SH-SY5Y (cell line): ENCODE measurements around the gene MKRN2OS.

Experiments used
- GATA2 ChIP-seq: IDR thresholded peaks from 2 replicates; pipeline ENCODE4 v1.6.1; 2011; ENCODE audit warnings: mild to moderate bottlenecking, low read depth, low read length
- GATA3 ChIP-seq: IDR thresholded peaks from 2 replicates; pipeline ENCODE4 v1.6.1; 2011; ENCODE audit warnings: low read depth, mild to moderate bottlenecking, low read length, moderate library complexity

MKRN2OS gene

DNA sequence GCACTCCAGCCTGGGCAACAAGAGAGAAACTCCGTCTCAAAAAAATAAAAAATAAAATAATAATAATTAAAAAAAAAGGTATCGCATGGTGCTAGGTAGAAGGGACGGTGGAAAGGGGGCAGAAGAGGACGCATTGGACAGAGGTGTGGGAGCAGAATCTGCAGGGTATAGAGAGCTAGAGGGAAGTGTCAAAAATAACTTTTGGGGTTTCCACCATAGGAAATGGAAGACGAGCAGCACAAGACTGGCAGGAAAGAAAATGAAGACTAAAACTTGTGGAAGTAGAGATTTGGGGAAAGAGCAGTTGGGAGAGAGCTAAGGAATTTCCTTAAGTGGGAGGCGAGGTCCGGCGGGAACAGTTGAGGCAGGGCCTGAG is 11.0 kb upstream of the MKRN2OS start:
- TF ChIP-seq GATA2 (no peak), GATA3 (no peak)

DNA sequence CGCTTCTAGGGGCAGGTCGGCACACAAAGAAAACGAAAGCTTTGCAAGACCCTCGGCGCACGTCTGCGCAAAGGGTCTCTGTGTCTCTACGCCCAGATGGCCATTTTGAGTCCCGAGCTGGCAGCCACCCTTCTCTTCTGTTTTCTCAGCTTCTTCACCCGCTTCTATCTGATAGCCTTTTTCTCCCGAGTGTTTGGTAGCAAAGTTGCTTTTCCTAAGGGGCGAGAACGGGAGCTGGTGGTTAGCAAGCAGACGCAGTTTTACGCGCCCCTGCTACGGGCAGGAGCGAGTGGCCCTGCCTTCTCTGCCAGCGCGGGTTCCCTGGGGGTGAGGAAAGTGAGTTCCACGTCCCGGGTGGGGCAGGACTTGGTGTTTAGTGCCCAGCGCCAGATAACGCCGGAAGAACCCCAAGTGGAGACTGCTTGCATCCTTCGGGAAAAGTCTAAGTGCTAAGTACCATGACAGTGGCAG is 8.7 kb upstream of the MKRN2OS start:
- no peak for TF ChIP-seq GATA2
- TF ChIP-seq GATA3 = no peak

DNA sequence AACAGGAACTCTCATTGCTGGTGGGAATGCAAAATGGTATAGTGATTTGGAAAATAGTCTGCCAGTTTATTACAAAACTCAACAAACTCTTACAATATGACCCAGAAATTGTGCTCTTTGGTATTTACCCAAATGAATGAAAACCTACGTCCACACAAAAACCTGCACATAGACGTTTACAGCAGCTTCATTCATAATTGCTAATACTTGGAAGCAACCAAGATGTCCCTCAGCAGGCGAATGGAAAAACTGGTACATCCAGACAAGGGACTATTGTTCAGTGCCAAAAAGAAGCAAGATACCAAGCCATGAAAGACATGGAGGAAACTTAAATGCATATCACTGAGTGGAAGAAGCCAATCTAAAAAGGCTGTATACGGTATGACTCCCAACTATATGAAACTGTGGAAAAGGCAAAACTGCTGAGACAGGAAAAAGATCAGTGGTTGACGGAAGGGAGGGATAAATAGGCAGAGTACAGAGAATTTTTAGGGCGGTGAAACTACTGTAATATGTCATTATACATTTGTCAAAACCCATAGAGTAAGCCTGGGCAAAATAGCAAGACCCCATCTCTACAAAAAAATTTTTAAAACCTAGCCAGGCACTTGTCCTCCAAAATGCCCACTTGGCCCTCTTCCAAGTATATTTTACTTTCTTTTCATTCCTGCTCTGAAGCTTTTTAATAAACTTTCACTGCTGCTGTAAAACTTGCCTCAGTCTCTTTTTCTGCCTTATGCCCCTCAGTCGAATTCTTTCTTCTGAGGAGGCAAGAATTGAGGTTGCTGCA is 4.9 kb upstream of the MKRN2OS start:
- TF ChIP-seq GATA2 (no peak), GATA3 (no peak)

DNA sequence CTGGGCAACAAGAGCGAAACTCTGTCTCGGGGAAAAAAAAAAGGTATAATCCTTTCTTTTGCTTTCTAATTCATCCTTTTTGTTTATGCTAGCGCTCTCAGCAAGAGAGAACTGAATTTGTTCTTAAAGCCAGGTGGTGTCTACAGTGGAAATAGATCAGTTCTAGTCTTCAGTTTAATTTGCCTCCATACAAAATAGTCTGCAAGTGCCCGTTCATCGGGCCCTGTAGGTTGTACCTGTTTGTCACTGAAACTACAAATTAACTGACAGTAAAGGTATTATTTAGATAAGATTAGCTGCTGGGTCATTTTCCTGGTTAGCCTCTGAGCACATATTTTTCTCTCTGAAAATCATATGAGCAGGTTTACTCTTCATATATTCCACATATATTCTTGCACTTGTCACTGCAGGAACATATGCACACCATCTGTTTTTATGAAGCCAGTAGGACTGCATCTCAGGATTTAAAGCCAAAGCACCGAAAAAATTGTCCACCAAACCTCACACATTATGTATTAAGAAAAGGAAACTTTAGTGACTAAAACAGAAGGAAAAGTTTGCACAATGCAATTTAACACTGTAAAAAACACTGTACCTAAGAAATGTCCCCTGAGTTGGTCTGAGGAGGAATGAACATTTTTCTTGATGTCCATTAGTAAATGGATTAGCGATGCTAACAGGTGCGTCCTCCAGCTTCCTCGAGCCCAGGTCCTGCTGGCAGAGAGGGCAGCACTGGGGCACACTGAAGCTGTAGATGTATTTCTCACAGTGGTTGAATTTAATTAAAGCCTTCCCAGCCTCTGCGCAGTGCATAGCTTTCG is 437 bp downstream of the MKRN2OS start:
- TF ChIP-seq GATA2 (no peak), GATA3 (no peak)

DNA sequence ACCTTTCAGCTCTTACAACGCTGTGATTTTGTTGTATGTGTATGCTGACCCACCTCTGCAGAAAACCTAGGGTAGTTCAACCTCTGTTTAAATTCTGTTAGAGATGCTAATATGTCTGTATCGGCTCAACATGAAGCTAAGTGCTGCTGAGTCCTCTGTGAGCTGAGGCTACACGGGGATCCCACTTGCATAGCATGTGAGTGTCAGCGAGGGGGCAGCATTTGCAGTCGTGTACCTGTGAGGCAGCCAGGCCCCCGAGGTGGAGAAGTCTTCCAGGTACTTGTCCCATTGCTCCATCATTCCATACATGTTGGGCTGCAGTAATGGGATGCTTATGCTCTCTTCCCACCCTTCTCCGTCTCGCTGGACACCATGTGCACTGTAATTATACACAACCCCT is 3.7 kb downstream of the MKRN2OS start:
- TF ChIP-seq GATA2 (no peak), GATA3 (no peak)

DNA sequence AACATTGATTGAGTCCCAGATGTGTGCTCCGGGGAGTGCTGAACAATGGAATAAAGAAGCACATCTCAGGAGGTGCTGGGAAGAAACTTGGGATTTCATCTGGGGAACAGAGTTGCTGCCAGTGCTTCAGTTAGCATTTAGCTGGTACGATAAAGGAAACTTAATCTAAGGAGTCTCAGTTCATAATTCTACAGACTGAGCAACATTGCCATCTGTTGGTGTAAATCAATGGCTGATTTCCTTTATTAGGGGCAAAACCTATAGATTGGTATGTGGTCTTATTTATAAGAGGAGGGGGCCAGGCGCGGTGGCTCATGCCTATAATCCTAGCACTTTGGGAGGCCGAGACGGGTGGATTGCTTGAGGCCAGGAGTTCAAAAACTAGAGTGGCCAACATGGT is 8.9 kb downstream of the MKRN2OS start:
- TF ChIP-seq GATA2 (no peak), GATA3 (no peak)

DNA sequence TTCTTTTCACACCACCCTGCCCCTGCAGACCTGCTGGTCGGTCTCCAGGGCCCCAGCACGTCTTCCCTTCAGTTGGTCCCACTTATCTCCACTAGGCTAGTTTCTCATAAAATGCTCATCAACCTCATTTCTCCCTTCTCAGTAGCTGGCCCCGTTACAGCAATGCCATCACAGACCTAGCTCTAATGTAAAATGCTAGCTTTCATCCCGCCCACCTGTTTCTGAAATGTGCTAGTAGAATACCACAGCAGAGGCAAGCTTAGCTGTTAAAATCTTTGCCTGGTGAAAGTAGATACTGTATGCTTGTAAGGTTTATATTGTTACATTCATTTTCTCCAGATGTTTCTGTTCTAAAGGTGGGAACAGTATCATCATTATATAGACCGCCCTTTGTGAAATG is 13.1 kb downstream of the MKRN2OS start:
- TF ChIP-seq GATA3 (no peak), GATA2 (no peak)

DNA sequence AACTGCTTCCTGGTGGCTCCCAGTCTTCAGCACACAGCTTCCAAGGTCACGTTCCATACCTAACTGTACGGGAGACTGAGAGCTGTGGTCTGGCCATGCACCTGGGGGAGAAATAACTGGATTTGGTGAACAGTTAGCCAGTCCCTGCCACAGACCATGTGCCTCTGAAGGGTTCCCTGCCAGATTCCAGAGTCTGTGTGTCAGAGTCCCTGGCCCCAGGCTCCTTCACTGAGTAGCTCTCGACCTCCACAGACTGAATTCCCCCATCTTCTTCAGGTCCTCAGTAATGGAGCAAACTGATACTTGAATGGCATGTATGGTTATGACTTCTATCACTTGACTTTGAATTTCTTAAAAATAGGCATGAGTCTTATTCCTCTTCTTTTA is 17.5 kb downstream of the MKRN2OS start:
- TF ChIP-seq GATA2 = no peak
- no peak for TF ChIP-seq GATA3

DNA sequence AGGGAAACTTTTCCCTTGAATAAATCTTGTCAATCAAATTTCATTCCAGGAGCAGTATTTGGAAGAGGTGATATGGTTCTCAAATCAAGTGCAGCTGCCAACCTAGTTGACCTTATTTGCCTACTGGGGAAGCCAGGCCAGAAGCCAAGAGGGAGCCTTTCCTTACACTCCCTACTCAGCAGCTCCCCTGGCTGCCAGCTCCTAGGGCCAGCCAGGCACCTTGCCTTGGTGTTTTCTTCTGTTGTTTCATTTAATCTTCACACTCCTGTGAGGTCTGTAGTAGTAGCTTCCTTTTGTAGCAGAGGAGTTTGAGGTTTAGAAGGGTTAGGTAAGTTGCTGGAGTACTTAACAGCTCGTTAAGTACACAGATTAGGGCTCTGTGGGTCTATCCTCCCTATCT is 22.6 kb downstream of the MKRN2OS start:
- no peak for TF ChIP-seq GATA3
- TF ChIP-seq GATA2 = no peak

DNA sequence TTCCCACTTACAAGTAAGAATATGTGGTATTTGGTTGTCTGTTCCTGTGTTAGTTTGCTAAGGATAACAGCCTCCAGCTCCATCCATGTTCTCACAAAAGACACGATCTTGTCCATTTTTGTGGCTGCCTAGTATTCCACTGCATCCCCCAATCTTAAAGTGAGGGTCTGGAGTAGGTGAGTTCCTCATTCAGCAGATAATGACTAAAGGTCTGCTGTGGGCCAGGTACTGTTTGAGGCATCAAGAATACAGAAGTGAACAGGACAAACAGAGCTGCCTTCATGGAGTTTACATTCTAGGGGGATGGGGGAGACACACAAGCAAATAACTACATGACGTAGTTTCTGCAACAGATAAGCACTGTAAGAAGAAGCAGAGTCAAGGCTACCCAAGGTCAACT is 24.3 kb downstream of the MKRN2OS start:
- no peak for TF ChIP-seq GATA2
- TF ChIP-seq GATA3 = no peak

DNA sequence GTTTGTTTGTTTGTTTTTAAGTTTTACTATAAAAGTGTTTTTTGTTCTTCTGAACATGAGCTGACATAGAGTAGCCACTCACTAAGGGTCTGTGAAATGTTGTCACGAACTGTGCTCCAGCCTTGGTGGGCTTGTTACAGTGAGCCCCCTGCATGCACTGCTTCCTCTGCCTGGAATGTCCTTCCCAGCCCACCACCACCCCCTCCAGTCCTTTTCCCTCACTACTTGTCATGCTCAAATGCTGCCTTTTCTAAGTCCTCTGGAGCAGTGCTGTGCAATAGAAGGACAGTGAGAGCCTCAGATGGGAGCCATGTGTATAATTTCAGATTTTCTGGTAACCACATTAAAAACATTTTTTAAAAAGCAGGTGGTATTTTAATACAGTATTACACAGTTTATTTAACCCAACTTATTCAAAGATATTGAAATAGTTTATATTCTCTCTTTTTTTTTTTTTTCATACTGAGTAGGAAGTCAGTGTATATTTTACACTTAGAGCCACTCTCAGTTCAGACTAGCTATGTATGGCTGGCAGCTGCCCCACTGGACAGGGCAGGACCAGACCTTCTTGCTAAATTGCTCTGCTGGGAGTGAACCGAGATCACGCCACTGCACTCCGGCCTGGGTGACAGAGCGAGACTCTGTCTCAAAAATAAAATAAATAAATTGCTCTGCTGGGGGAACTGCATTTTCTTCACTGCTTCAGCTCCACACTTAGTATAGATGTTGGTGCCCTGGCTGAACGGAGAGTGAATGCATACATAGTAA is 26.9 kb downstream of the MKRN2OS start:
- TF ChIP-seq GATA2 (no peak), GATA3 (no peak)

DNA sequence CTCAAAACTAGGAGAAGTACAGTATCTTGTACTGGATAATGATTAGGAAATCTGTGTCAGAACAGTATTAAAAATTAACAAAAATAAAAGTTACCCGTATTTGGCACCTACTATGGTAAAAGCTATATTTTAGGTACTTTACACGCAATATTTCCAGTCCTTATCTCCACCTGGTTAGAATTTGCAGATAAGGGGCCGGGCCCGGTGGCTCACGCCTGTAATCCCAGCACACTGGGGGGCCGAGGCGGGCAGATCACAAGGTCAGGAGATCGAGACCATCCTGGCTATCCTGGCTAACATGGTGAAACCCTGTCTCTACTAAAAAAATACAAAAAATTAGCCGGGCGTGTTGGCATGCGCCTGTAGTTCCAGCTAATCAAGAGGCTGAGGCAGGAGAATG is 28.4 kb downstream of the MKRN2OS start:
- TF ChIP-seq GATA2 (no peak), GATA3 (no peak)

DNA sequence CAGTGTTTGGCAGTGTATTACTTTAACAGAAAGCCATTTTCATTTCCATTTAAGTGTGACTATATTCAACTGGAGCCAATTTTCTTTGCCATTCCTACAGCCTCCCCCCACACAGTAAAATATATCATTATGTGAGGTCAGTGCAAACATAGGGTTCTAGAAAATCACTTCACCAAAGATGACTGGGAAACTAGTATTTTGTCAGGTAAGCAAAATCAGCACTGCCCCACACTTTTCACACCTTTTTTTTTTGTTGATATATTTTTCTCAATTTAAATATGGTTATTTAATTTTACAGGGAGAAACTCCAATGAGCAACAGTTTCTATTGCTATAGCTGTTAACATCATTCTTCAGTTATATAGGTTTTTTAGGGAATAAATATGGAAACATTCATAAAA is 29.7 kb downstream of the MKRN2OS start:
- no peak for TF ChIP-seq GATA3

DNA sequence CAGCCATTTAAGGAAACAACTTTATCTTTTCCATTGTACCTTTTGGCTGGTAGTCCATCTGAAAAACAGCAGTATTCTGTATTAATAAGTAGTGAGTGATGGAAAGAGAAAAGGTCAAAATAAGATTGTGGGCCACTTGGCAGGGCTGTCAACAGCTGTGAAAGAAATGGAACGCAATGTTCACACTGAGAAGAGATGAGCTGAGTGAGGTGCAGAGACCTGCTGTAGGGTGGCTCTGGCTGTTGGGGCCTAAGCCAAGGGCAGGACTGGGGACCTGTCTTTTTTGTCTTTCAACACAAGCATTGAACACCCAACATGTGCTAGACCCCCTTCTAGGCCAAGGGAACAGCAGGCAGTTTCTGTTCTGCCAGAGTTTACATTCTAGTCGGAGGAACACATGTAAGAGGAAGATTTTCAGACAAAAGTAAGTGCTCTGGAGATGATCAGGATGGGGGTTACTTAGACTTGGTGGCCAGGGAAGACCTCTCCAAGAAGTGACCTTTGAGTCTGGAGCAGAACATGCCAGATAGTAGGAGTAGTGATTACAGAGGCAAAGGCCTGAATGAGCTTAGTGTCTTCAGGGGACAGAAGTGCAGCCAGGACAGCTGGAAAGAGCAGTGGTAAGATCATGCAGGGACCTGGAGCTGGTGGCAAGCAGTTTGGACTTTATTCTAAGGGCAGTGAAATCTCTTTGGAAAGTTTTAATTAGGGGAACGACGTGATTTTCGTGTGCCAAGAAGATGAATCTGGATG is 31.4 kb downstream of the MKRN2OS start:
- TF ChIP-seq GATA3 = no peak
- no peak for TF ChIP-seq GATA2
